NCI-H2107 (cell line): ENCODE results near the gene PLAC9.

Source experiments
- DNase-seq: peaks from one replicate; lab custom pipeline; 2025; lab: John Stamatoyannopoulos, UW

The PLAC9 gene

DNA sequence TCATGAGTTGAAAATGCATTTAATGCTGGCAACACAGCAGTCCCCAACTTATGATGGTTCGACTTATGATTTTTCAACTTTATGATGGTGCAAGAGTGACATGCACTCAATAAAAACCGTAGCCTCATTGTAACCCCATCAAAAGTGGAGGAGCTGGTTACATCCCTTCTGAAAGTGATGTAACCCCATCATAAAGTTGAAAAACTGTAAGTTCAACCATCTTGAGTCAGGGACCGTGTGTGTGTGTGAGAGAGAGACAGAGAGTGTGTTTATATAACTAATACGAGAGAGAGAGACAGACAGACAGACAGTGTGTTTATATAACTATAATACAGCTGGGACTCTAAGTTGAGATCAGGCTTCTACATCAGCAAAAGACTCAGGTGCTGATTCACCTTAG is 51.8 kb downstream of the PLAC9 start:
- no peak for DNase-seq

DNA sequence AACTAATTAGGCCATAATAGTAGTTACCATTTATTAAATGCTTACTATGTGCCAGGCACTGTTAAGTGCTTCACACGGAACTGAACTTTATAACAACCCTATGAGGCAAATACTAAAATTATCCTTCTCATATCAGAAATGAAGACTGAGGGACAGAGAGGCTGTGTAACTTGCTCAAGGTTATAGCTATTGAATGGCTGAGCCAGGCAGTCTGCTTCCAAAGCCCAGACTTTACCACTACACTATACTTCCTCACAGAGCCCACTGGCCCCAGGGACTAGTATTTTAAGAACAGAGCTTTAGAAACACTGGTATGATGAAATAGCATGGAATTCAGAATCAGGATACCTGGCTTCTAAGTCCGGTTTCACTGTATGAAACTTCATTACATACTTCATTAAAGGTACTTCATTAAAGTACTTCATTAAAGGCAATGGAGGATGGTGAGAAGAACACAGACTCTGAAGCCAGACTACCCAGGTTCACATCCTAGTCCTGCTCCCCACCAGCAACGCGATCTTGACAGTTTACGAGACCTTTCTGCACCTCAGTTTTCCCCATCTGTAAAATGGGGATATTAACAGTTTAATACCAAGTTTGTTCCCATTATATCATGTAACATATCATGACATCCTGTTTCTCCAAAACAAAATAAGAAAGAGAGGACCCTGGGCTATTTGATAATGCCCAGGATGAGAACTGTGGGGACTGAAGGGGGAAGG is 53.2 kb downstream of the PLAC9 start:
- DNase-seq, result no peak

DNA sequence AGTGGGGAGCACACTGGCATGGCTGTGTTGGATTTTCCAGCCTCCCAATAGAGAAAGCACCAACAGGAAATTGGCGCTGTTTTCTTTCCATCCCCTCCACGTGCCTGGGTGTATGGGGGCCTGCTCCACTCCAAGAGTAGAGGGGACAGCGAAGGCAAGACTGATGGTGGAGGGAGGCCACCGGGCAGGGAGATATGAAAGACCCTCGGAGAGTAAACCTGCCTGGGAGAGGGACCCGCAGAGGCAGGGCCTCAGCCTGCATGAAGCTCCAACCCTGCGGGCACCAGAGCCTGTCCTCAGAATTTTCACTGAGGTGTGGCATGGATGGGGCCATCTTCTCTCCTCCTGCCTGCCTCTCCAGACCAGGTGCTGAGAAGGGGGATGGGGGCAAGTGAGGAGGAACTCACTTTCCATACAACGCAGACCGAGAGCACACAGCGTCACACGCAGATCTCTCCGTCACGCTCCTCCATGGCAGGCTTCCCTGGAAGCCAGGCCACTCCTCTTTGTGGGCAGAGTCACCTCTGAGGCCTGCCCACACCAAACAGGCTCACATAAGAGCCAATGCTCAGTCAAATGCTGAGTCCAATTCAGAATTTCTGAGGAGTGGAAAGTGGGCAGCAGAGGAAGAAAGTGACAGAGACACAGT is 54.0 kb downstream of the PLAC9 start:
- peak; percentile 4 for DNase-seq

DNA sequence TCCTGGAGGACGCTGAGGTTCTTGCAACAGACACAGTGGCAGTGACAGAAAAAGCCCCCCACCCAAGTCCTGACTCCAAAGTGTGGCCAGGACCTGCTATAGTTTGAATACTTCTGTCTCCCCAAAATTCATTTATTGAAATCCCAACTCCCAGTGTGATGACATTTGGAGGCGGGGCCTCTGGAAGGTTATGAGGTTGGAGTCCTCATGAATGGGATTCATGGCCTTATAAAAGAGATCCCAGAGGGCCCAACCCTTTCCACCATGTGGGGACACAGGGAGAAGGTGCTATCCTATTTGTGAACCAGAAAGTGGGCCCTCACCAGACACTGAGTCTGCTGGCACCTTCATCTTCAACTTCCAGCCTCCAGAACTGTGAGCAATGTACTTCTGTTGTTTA is 54.5 kb downstream of the PLAC9 start:
- DNase-seq, result no peak

DNA sequence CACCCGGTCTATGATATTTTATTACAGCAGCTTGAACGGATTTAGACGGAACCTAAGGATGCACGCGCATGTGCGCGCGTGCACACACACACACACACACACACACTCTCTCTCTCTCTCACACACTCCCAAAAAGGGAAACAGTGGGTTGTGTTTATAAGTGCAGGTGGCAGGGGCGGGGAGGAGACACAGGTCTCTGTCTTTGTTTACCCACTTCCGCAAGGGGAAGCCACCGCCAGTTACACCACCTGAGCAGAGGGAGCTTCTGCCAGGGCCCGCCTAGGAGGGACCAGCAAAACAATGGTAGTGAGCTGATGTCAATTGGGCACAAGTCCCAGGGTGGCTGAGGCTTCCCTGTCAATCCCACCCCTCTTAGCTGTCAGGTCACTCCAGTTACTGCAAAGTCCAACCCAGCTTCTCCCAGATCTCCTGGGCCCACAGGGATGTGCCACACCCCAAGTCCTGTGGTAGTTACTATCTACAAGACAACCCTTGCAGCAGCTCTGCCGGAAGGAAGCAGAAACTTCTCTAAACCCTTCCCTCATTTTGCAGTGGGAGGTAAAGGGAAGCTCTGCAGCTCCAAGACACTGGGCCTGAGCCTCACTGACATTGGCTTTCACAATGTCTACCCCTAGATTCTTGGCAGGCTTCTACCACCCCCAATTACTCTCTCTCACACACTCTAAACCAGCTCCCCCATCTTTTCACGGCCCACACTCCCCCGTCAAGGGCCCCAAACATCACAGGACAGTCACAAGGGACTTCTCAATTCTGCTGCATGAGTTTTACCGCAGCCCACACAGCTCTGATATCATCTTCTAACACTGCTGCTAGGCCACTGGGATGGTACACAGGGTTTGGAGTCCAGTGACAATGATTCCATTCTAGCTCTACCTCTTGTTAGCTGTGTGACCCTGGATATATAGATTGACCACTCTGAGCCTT is 55.2 kb downstream of the PLAC9 start:
- no peak for DNase-seq

DNA sequence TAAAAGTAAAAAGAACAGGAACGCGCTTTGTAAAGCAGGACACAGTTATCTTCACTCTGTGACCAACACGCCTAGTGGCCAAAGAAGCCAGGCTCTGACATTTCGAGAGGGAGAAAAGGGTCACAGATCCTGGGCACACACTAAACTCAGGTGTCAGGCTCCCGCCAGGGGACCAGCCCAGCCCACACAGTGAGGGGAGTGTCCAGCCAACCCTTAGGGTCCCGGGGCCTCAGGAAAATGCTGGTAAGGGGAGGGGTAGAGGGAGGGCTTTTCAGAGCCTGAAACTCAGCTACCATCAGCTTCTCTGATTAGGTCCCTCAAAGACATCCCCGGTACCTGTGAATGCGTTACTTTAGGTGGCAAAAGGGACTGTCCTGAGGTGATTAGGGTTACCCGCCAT is 56.2 kb downstream of the PLAC9 start:
- no peak for DNase-seq

DNA sequence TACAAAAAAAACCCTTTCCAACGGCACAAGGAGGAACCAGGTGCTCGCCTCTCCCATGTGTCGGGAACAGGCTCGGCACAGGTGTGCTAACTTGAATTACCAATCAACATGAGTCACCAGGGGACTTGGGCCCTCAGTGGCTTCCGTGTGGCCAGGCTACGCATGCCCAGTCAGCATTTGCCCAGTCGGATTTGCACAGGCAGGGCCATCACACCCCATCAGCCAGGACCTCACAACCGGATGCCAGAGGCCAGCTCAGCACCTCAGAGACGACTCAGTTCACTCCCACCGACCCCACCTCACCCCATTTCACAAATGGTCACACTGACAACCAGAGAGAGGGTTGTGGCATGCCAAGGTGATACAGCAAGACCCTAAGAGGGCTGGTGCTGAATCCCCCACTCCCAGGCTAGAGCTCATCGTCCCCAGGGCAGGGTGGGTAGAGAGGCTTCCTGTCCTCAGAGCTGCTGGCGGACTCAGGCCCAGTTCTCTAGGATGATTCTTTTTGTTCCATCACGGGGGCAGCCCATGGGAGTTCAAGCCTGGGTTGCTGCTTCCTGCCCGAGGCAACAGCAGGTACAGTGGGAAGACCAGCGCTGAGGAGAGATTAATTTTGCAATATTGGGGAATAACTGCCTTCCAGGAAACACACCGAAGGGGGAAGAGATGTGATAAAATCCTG is 59.2 kb downstream of the PLAC9 start:
- no peak for DNase-seq

DNA sequence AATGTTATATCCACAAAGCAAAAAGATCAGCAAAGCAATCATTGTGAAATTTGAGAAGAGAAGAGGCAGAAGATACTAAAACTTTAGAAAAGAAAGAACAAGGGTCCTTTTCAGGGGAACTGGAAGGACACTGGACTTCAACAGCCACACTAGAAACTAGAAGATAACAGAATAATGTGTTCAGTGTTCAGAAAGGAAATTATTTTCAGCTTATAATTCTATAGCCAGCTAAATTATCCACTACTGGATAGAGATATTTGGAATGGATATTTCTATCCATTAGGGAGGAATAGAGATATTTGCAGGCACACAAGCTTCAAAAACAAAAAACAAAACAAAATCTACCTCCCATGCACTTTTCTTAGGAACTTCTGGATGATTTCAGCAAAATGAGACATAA is 60.0 kb downstream of the PLAC9 start:
- DNase-seq, result no peak

DNA sequence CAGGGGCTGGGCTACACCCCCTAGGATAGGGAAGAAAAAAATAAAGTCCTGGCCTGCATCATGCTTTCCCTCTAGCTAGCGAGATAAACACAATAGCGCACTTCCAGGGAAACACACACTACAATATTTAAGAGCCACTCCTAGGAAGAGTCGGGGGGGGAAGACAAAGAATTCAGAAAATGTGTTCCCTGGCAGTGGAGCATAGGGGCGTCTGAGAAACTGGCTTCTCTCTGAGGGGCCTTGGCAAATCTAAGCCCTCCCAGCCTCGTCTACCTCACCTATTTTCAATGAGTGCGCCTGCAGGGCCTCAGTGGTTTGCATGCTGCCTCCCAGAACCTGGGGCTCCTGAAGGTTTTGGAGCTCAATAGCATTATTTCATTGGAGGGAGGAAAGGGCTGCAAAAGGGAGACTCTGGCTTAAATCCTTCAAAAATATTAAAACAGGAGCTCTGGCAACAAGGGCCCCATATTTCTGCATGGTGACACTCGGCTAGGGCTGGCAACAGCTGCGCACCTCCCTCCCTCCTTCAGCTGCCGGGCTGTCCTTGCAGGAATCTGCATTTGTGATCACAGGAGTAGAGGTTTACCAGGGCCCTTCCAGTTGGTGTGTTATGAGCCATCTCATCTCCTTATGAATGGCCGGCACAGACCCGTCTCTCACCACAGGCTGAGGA is 62.0 kb downstream of the PLAC9 start:
- DNase-seq, result no peak
